Measurements from ENCODE around the gene EXOC4.

EXOC4 gene

GRCh38 chr7:133932591-133932990 lies 679.7 kb downstream of the EXOC4 start:
- TF ChIP-seq CTCF (IDR thresholded peaks at IDR 0.05; ENCODE audit: low read depth, low read length, poor library complexity, severe bottlenecking) (no peak), EZH2phosphoT487 (IDR thresholded peaks at IDR 0.05; ENCODE audit: borderline replicate concordance, low read length) (no peak)
- Histone ChIP-seq H3K4me3 (ENCODE audit: low read length) (no peak overlapping the region), H3K27ac (ENCODE audit: low read depth, low read length) (no peak overlapping the region), H3K4me1 (ENCODE audit: control insufficient read depth, low read length) (no peaks in the 10 kb centered on the region), H4K20me1 (ENCODE audit: control insufficient read depth, insufficient read depth, low read depth, low read length) (no peaks in the 10 kb centered on the region), H3K27me3 (ENCODE audit: control insufficient read depth, low read length) (no peaks in the 10 kb centered on the region), H3K4me2 (ENCODE audit: low read length) (no peak overlapping the region), H3F3A (ENCODE audit: control insufficient read depth, insufficient read depth) (no peaks in the 10 kb centered on the region), H3K79me2 (ENCODE audit: control insufficient read depth, low read length) (no peaks in the 10 kb centered on the region), H3K9me3 (ENCODE audit: control insufficient read depth, insufficient read depth, low read length) (no peaks in the 10 kb centered on the region), H3K36me3 (ENCODE audit: control insufficient read depth, low read length) (no peaks in the 10 kb centered on the region), H3K9me2 (replicated peaks; ENCODE audit: control insufficient read depth, low read length) (no peaks in the 10 kb centered on the region)

GRCh38 chr7:133934262-133934976 lies 681.5 kb downstream of the EXOC4 start:
- Histone ChIP-seq H3K79me2 (ENCODE audit: control insufficient read depth, low read length) (no peaks in the 10 kb centered on the region), H3K4me3 (ENCODE audit: low read length) (no peak overlapping the region), H3K9me2 (replicated peaks; ENCODE audit: control insufficient read depth, low read length) (no peaks in the 10 kb centered on the region), H3K4me1 (ENCODE audit: control insufficient read depth, low read length) (no peaks in the 10 kb centered on the region), H3K27ac (ENCODE audit: low read depth, low read length) (no peak overlapping the region), H3K36me3 (ENCODE audit: control insufficient read depth, low read length) (no peaks in the 10 kb centered on the region), H3K9me3 (ENCODE audit: control insufficient read depth, insufficient read depth, low read length) (no peaks in the 10 kb centered on the region), H3K4me2 (ENCODE audit: low read length) (no peak overlapping the region), H3K27me3 (ENCODE audit: control insufficient read depth, low read length) (no peaks in the 10 kb centered on the region), H3F3A (ENCODE audit: control insufficient read depth, insufficient read depth) (no peaks in the 10 kb centered on the region), H4K20me1 (ENCODE audit: control insufficient read depth, insufficient read depth, low read depth, low read length) (no peaks in the 10 kb centered on the region)
- TF ChIP-seq EZH2phosphoT487 (IDR thresholded peaks at IDR 0.05; ENCODE audit: borderline replicate concordance, low read length) (no peak), CTCF (IDR thresholded peaks at IDR 0.05; ENCODE audit: low read depth, low read length, poor library complexity, severe bottlenecking) (no peak)

GRCh38 chr7:133934977-133935330 lies 682.1 kb downstream of the EXOC4 start:
- no peaks in the 10 kb centered on the region for H3K9me2 ChIP-seq (replicated peaks; ENCODE audit: control insufficient read depth, low read length)
- no peaks in the 10 kb centered on the region for H3K4me1 ChIP-seq (ENCODE audit: control insufficient read depth, low read length)
- no peaks in the 10 kb centered on the region for H4K20me1 ChIP-seq (ENCODE audit: control insufficient read depth, insufficient read depth, low read depth, low read length)
- no peaks in the 10 kb centered on the region for H3K36me3 ChIP-seq (ENCODE audit: control insufficient read depth, low read length)
- H3K4me3 ChIP-seq (ENCODE audit: low read length), result no peak overlapping the region
- TF ChIP-seq CTCF (IDR thresholded peaks at IDR 0.05; ENCODE audit: low read depth, low read length, poor library complexity, severe bottlenecking) (no peak), EZH2phosphoT487 (IDR thresholded peaks at IDR 0.05; ENCODE audit: borderline replicate concordance, low read length) (no peak)
- H3K4me2 ChIP-seq (ENCODE audit: low read length), result no peak overlapping the region
- no peaks in the 10 kb centered on the region for H3F3A ChIP-seq (ENCODE audit: control insufficient read depth, insufficient read depth)
- H3K9me3 ChIP-seq (ENCODE audit: control insufficient read depth, insufficient read depth, low read length), result no peaks in the 10 kb centered on the region
- no peak overlapping the region for H3K27ac ChIP-seq (ENCODE audit: low read depth, low read length)
- H3K79me2 ChIP-seq (ENCODE audit: control insufficient read depth, low read length), result no peaks in the 10 kb centered on the region
- H3K27me3 ChIP-seq (ENCODE audit: control insufficient read depth, low read length), result no peaks in the 10 kb centered on the region

Measured in DOHH2 (cell line).